GM10248 (cell line): ENCODE measurements around the gene NLRC5.
"Not testable (repeated sequence)": the region's sequence is repeated elsewhere in the genome, so short reads cannot be mapped to it uniquely, and the experiment has no call there.

Experiments
- CTCF ChIA-PET: fragments of 300-600 bp; sonication (Branson Sonifier 250); formaldehyde crosslinking; extraction: SDS; loops from one replicate; lab custom pipeline; 2021; ENCODE audit warnings: antibody characterized with exemption; lab: Yijun Ruan, JAX
- POLR2A ChIA-PET: fragments of 350-650 bp; sonication (Branson Sonifier 250); formaldehyde crosslinking; extraction: SDS; loops from one replicate; lab custom pipeline; 2020; ENCODE audit warnings: antibody characterized with exemption; lab: Yijun Ruan, JAX
- DNase-seq: peaks from one replicate; pipeline ENCODE4 v3.0.0; 2012; ENCODE audit errors: extremely low spot score
- CTCF ChIP-seq: IDR thresholded peaks from 2 replicates; pipeline ENCODE4 v1.5.1; 2012; ENCODE audit warnings: mild to moderate bottlenecking, low read depth; ENCODE audit errors: extremely low read depth, missing control alignments, control extremely low read depth

Gene NLRC5

GRCh38 chr16:57106767-57107166 is 117.4 kb downstream of the NLRC5 start:
- ChIA-PET POLR2A (interaction anchor here (0.7 to 1.2 kb wide), 2 partner anchors 14 to 21 kb away, joined by 3 to 4 read pairs; partner anchors contain the start of gene CPNE2), CTCF (interaction anchor here (1.2 to 3.9 kb wide), 6 partner anchors 11 to 68 kb away, joined by 3 to 23 read pairs (median 4); partner anchors contain the start of gene CPNE2)
- TF ChIP-seq CTCF: no peak
- no peak for DNase-seq

GRCh38 chr16:57107321-57107922 is 118.1 kb downstream of the NLRC5 start:
- CTCF ChIA-PET: interaction anchor here (1.4 to 3.9 kb wide), 3 partner anchors 14 to 41 kb away, joined by 3 to 23 read pairs (median 4); partner anchors contain the start of gene CPNE2
- no peak for DNase-seq
- POLR2A ChIA-PET: interaction anchor here (0.7 to 1.2 kb wide), 3 partner anchors 15 to 519 kb away, joined by 3 to 4 read pairs (median 4); partner anchors contain the start of gene CPNE2
- no peak for TF ChIP-seq CTCF

GRCh38 chr16:57108432-57108831 is 119.1 kb downstream of the NLRC5 start:
- ChIA-PET POLR2A (interaction anchor here (0.7 kb wide), 1 partner anchor 518 kb away, joined by 4 read pairs; no protein-coding TSS in a partner anchor), CTCF (interaction anchor here (3.9 kb wide), 1 partner anchor 15 kb away, joined by 23 read pairs; the partner anchor contains the start of gene CPNE2)
- DNase-seq: no peak
- TF ChIP-seq CTCF: no peak

- CTCF ChIA-PET: interaction anchor here (1.7 to 5.4 kb wide), 3 partner anchors 9 to 26 kb away, joined by 7 to 41 read pairs (median 8); partner anchors contain the start of gene CPNE2
- POLR2A ChIA-PET, DNase-seq: not testable (repeated sequence)
Observed at GRCh38 chr16:57109259-57110105, 120.1 kb downstream of the NLRC5 start.

GRCh38 chr16:57110937-57111336 is 121.6 kb downstream of the NLRC5 start:
- no peak for DNase-seq
- no peak for TF ChIP-seq CTCF
- ChIA-PET POLR2A (no interaction called here), CTCF (interaction anchor here (0.8 to 5.4 kb wide), 4 partner anchors 10 to 32 kb away, joined by 3 to 41 read pairs (median 5); partner anchors contain the start of gene CPNE2)

- no peak for TF ChIP-seq CTCF
- POLR2A ChIA-PET: no interaction called here
- no peak for DNase-seq
- CTCF ChIA-PET: interaction anchor here (0.8 to 5.4 kb wide), 5 partner anchors 11 to 32 kb away, joined by 3 to 41 read pairs (median 7); partner anchors contain the start of gene CPNE2
Observed at GRCh38 chr16:57111420-57111819, 122.1 kb downstream of the NLRC5 start.
